DLD1 (cell line): ENCODE measurements around the gene OR12D3.
"Not testable (repeated sequence)": the region's sequence is repeated elsewhere in the genome, so short reads cannot be mapped to it uniquely, and the experiment has no call there.

ENCODE experiments used
- in situ Hi-C: cut with HindIII; loops from 2 replicates; pipeline ENCODE4 v1.10.0; 2017; ENCODE audit warnings: low sequenced_read_pairs

The OR12D3 gene, protein sequence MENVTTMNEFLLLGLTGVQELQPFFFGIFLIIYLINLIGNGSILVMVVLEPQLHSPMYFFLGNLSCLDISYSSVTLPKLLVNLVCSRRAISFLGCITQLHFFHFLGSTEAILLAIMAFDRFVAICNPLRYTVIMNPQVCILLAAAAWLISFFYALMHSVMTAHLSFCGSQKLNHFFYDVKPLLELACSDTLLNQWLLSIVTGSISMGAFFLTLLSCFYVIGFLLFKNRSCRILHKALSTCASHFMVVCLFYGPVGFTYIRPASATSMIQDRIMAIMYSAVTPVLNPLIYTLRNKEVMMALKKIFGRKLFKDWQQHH

DNA sequence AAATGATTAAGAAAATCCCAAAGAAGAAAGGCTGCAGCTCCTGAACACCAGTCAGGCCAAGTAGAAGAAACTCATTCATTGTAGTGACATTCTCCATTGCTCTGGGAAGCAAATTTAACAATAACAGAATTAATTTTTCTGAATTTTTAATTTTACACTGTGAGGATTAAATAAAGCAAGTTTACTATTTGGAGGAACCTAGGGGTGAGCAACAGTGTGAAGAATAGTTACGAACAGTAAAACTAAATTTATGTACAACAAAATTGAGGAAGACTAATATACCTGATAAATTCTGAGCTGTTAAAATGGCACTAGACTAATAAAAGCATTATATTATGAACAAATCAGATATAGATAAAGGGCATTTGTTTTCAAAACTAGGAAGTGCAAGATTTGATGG is at the start of gene OR12D3:
OR12D3 (minus strand) TSS at position 101 of the 400 bp plus-strand sequence; CDS start at position 97, 4 bp downstream.
- in situ Hi-C loops: no loop called here

DNA sequence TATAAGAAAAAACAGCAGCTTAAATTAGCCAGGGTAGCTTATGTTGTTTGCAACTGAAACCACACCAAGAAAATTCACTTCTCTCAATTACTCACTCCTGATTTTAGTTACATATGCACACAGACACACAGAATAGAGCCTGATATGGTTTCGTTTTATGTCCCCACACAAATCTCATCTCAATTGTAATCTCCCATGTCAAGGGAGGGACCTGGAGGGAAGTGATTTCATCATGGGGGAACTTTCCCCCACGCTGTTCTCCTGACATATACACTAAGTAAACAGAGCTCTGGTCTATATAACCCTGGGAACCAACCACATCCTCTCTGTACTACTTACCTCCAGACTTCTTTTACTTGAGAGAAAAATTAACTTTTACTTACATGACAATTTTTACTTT is 49.5 kb upstream of the OR12D3 start:
- in situ Hi-C loops: no loop called here

DNA sequence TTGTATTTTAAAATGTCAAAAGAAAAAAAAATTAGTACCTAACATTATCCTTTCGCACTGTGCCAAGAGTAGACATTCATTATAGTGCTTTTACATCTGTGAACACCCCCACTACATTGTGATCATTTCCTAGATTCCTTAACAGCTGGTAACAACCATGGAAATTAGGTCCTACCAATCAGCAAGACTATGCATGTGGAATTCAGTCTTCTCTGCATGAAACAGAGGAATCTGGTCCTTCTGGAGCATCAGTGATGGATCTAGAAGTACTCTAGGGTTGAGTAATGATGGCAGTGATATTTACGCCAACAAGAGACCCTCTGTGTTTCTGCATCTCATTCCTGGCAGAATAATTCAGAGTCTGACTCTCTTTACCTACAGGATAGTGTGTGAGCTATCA is 49.1 kb upstream of the OR12D3 start:
- in situ Hi-C loops: no loop called here

DNA sequence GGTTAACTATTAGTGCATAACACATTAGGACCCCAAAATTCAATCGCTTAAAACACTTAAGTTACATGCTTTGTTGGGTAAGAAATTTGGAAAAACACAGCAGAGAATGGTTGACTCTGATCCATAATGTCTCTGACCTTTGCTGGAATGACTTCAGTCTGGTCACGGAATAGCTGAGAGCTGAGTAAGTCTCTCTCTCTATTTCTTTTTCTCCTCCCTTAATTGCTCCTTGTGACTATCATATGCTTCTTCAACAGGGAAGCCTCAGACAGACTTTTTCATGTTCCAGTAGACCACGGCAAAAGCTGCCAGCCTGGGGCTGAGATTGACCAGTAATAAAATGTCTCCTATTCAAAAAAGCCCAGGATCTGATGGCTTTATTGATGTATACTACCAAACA is 44.4 kb upstream of the OR12D3 start:
- in situ Hi-C loops: no loop called here

DNA sequence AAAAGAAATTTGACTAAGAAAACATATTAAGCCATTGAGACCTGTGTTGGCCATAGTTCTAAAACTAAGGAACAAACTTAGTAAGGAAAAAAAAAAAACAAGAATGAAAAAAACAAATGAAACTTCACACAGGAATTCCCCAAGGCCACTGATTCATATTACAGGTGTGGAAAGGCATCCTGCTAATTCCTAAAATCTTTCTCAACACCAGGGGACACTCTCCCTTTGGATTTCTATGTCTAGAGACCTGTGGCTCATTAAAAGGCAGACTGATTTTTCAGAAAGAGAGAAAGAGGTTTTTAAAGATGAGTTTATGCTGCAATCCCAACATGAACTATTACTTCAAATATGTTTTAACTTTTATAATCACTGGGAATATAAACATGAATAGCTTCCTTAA is 39.5 kb upstream of the OR12D3 start, which contains the start of gene OR12D1:
OR12D1 (plus strand) TSS at position 341 of the 400 bp plus-strand sequence.
- in situ Hi-C loops: no loop called here

DNA sequence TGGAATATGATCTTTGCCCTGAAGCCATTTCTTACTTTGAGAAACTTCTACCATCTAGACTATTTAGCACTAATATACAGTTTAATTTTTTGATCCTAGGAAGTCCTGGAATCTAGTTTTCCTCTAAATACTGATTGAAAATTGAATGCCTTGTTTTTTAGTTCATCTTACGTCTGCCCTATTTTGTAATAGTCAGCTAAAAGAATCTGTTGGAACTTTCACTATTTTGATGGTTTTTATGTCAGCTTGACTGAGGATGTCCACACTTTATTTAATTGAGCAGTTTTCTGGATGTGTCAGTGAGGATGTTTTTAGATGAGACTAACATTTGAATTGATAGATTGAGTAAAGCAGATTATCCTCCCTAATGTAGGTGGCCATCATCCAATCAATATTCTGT is 28.7 kb upstream of the OR12D3 start:
- in situ Hi-C loops: no loop called here

DNA sequence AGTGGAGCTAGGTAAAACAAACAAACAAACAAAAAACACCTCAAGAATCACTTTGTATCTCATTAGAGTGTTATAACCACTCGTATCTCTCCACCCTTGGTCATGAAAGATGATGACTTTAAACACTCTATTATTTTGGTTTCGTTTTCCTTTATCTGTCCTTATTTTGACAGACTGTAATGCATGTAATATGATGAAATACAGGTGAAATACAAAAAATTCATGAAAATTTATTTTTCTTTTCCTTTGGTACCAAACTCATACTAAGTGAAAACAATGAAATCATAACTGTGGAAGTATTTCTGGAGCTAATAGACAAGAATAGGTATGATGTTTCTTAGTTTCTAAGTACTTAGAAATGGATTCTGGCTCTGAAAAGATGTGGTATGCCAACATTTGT is 24.4 kb upstream of the OR12D3 start:
- in situ Hi-C loops: no loop called here

DNA sequence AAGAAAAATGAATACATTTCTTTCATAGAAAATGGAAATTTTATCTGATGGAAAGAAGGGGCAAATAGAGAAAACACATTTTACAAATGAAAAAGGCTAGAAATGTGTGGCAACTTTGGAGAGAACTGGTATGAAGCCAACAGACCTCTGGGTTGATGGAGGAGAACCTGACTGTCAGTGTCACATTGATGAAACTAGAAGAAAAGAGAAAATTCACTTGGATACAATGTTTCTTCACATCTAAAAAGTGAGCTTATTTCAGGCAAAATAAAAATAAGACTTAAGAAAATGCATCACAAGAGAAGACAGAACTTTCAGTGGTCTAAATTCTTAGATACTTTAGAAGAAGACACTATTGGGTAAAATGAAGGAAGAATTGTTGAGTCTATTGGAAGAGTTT is 20.2 kb upstream of the OR12D3 start, which contains the start of gene OR12D2:
OR12D2 (plus strand) TSS at position 301 of the 400 bp plus-strand sequence. CDS start 1,069 bp downstream, outside the sequence.
- in situ Hi-C loops: no loop called here

DNA sequence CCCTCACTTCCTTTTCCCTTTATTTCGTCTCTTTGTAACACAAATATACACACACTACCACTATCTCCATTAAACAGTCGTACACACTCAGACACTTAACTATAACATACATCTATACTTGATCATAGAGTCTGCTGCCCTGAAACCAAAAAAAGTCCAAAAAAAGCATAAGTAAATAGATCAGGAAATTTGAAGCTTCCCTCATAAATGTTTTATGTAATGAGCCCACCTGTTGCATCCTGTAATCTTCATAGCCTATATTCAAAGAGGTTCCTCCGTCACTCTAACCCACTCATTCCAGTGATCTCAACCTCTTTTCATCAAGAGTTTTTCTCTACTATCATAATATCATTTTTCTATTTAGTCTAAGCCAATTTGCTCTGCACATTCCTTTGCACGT is 13.4 kb upstream of the OR12D3 start:
- in situ Hi-C loops: no loop called here

DNA sequence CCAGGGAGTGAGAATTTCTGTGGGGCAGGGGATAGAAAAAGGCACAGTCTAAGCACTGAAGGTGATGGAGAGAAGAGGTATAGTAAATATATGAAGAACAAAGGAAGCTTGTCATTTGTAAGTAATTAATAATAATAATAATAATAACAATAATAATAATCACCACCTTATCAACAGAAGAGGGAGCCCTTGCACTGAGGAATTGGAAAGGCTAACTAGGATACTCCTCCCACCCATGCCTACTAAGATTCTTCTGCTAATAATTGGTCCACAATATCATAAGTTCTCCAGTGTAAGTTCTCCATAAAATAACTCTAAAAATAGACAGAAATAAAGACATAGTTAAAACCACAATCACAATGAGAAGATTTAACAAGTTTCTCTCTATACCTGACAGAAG is 912 bp upstream of the OR12D3 start:
- in situ Hi-C loops: no loop called here

DNA sequence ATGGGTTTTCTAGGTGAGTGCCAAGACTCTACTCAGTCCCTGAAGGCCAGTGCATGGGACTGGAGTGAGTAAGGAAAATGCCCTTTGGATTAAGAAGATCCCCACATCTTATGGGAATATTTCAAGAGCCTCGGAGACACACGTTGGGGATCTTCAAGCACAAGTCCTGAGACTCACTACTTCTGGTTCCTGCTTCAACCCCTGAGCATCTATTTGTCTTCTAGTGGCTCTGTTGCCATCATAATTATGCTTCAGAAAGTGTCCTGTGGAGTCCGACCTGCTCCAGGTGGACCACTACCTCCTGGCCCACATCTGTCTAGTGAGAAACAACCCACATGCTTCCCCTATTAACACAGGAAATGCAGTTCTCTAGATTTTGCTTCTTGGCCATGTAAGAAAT is 6.3 kb downstream of the OR12D3 start, which contains the start of gene OR5V1:
OR5V1 (minus strand) TSS at position 101 of the 400 bp plus-strand sequence. CDS start 12,670 bp downstream, outside the sequence.
- in situ Hi-C loops: no loop called here

DNA sequence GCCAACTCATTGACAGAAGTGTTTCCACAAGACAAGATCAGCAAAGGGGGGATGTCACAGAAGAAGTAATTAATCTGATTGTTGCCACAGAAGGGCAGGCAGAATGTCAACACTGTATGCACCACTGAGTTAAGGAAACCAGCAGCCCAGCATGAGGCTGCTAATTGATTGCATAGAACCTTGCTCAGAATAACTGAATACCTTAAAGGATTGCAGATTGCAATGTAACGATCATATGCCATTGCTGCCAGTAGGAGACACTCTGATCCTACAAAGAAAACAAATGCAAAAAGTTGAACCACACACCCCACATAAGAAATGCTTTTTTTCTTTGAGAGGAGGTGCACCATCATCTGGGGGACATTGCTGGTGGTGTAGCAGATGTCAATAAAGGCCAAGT is 19.5 kb downstream of the OR12D3 start:
- in situ Hi-C loops: no loop called here

DNA sequence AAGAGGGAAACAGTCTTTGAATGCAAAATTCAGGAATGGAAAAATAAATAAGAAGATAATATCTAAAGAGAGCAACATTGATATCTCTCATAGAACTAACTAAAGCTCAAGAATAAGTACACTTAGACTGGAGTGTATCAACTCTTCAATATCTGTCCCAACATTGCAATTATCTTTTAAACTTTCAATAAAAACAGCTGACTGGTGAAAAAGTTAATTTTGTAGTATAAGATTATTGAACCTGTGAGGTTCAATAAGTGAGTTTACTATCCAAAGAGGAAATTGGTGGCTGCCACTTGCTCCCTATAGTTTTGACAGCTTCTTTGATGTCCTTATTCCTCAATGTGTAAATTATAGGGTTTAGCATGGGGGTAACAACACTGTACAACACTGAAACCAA is 20.1 kb downstream of the OR12D3 start:
- in situ Hi-C loops: no loop called here

DNA sequence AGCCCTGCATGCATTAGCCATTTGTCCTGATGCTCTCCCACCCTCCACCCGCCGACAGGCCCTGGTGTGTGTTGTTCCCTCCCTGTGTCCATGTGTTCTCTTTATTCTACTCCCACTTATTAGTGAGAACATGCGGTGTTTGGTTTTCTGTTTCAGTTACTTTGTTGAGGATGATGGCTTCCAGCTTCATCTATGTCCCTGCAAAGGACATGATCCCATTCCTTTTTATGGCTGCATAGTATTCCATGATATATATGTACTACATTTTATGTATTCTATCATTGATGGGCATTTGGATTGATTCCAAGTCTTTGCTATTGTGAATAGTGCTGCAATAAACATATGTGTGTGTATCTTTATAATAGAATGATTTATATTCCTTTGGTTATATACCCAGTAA is 25.7 kb downstream of the OR12D3 start:
- in situ Hi-C loops: not testable (repeated sequence)

DNA sequence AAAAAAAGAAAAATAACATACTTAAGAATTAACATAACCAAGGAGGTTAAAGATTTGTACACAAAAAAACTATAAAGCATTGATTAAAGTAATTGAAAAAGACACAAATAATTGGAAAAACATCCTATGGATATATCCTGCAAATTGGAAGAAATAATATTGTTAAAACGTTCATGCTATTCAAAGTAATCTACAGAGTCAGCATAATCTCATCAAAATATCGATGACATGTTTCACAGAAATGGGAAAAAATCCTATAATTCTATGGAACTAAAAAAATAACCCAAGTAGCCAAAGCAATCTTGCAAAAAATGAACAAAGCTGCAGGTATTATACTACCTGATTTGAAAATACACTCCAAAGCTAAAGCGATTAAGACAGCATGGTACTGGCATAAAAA is 29.7 kb downstream of the OR12D3 start:
- in situ Hi-C loops: no loop called here

DNA sequence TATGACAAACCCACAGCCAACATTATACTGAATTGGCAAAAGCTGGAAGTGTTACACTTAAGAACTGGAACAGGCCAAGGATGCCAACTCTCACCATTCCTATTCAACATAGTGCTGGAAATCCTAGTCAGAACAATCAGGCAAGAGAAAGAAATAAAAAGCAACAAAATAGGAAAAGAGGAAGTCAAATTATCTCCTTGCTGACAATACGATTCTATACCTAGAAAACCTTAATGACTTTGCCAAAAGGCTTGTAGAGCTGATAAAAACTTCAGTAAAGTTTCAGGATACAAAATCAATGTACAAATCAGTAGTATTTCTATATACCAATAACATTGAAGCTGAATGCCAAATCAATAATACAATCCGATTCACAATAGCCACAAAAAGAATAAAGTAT is 38.8 kb downstream of the OR12D3 start:
- in situ Hi-C loops: no loop called here

DNA sequence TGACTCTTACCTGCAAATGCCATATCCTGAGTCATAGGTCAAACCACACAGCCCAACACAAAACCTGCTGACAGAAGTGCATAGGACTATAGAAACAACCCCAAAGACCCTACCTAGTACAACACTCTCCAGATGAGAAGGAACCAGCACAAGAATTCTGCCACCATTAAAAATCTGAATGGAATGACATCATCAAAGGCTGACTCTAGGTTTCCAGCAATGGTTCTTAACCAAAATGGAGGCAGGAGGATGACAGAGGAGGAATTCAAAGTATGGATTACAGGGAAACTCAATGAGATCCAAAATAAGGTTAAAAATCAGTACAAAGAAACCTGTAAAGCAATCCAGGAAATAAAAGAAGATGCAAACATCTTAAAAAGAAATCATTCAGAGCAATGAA is 42.4 kb downstream of the OR12D3 start:
- in situ Hi-C loops: no loop called here

DNA sequence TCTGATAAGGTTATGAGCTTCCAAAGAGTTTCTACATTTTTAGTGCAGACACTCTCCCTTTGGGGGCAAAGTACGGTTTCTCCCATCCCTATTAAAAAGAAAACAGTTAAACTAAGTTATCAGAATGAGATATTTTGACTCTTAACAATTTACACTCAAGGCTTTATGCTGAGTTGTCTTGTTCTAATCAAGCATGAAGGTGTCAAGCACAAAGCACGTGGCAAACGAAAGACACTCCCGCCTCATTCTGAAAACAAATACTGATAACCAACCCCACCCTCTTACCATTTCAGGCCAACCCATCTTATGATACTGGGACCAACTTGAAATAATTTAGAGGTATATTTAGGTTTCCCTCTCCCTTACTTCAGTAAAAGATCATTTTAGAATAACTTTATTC is 49.3 kb downstream of the OR12D3 start:
- in situ Hi-C loops: no loop called here
